AG09319 (cell line): ENCODE measurements around the gene SEMA4A.

ENCODE experiments used
- DNase-seq: peaks from one replicate; pipeline ENCODE4 v3.0.0-alpha.2; 2010; ENCODE audit warnings: low read depth; ENCODE audit errors: extremely low read depth
- TF ChIP-seq, protein P1 (sequence below): IDR thresholded peaks from 2 replicates; pipeline ENCODE4 v1.5.1; 2011; ENCODE audit warnings: low read depth, mild to moderate bottlenecking, inconsistent platforms, low read length, moderate library complexity

Gene SEMA4A

DNA sequence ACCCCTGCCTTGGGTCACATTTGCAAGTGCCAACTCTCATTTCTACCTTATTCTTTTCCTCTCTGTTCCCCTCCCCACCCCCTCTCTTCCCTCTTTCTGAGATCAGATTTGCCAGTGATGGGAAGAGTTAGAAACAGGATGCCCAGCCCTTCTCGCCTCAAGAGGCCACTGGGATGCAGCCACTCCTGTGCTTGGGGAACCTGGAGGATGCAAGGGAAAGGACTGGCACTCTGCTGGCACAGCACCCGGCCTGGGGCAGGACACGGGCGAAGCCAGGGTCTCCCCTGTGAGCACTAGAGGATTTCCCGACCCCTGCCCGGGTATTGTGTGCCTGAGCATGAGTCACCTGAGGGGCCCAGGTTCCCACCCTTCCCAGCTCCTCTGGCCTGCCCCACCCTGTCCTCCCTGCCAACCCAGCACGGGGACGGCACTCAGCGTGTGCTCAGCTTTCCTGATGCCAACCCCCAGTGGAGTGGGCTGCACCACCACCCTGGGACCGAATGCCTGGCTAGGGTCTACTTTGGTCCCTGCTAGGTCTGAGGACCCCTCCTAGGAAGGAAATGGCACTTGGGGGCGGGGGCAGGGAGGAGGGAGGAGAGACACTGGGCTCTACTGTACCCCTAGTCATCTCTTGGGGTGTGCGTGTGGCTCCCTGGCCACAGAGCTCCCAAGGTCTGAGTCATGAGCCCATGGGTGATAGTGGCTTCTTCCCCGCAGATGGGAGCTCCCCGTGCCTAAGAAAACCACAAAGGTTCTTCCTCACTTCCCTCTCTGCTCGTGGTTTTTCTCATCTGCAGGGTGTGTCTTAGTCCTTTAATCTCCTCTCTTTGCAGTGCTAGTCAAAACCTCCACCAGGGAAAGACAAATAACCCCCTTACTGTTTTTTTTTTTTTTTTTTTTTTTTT is 26.5 kb upstream of the SEMA4A start:
- DNase-seq = no peak
- TF ChIP-seq, protein P1, sequence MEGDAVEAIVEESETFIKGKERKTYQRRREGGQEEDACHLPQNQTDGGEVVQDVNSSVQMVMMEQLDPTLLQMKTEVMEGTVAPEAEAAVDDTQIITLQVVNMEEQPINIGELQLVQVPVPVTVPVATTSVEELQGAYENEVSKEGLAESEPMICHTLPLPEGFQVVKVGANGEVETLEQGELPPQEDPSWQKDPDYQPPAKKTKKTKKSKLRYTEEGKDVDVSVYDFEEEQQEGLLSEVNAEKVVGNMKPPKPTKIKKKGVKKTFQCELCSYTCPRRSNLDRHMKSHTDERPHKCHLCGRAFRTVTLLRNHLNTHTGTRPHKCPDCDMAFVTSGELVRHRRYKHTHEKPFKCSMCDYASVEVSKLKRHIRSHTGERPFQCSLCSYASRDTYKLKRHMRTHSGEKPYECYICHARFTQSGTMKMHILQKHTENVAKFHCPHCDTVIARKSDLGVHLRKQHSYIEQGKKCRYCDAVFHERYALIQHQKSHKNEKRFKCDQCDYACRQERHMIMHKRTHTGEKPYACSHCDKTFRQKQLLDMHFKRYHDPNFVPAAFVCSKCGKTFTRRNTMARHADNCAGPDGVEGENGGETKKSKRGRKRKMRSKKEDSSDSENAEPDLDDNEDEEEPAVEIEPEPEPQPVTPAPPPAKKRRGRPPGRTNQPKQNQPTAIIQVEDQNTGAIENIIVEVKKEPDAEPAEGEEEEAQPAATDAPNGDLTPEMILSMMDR = no peak

DNA sequence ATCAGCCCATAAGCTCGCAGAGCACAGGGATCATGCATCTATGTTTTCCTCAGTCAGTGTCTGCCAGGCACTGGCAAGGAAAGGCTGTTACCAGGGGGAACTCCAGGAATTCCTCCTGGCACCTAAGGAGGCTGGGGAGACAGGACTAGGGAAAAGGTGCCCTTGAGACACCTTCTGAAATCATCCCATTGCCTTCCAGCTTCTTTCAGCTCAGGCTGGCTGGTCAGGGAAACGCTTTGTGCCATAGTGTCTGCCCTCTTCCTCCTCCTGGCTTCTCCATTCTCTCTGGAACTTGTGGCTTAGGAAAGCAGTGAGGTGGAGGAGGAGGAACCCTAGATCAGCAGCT is 25.1 kb upstream of the SEMA4A start:
- DNase-seq = no peak
- TF ChIP-seq, protein P1 = no peak

DNA sequence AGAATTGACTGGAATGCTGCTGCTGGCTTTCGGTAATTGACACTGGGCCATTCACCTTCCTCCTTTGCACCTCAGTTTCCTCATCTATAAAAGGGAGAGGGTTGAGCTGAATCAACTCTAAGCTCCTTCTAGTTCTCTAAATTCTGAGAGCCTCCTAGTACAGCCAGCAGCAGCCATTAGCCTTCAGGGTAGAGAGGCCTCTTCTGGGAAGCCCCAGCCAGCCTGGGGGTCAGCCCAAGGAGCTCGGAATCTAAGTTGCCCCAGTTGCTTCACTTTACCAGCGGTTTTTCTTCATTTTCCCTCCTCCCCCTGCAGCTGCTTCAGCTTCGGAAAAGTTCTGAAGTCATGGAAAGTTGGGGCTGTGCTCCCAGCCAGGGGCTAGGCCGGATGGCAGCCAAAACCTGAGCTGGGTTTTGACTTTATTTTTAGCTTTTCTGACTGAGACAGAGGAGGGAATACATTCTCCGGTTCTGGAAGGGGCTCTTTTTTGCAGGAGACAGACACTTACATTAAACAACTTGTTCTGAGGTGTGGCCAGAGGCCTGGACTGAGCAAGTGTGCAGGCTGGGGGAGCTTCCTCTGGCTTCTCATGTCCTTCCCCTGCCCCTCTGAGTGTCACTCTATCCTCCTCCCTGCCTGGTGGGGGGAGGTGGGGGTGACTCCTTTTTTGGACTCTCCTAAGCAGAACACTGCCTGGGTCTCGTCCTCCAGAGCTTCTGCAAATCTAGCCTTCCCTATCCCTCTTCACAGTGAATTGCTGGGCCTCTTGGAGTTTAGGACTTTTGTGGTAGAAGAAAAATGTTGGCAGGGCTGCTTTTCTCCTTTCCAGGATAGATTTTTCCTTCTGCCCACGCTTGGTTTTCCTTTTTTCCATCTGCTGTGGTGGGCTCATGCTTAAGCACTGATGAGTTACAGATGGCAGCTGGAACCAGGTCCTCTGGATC is 24.5 kb upstream of the SEMA4A start:
- DNase-seq = no peak
- TF ChIP-seq, protein P1 = no peak

DNA sequence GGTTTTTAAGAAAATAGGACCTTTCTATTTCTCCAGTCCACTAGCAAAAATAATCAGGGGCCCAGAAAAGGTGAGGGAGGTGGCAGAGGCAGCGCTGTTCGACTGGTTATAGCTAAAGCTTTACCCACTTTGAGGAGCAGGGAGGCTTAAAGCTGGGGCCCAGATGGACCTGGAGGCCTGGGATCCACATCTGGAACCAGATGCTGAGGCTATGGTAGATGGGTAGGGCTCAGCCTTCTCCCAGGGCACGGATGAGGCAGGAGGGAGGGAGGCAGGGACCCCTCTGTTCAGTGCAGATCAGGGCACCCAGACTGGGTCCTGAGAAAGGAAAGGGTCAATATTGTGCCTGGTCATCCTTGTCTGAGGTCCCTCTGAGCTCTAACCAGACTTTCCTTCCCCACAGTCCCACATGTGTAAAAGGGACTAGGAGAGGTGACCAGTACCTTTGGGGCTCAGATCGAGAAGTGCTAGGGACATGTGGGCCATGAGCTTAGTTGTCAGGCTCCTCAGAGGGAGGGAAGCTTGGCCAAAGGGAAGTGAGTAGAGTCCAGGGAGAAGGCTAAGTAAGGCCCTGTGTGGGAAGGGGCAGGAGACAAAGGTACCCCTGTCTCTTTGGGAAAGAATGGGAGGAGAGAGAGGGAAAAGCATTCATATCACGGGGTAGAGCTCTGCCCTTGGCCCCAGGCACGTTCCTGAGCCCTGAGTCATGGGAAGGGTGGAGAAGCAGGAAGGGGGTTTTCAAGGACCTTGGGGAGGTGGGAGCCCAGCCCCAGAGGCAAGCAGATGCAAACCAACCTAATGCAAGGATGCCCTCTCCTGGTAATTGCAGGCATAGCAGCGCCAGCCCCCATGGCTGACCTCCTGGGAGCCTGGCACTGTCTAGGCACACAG is 23.5 kb upstream of the SEMA4A start:
- TF ChIP-seq, protein P1 = peak; percentile 92
- peak; percentile 96 for DNase-seq

DNA sequence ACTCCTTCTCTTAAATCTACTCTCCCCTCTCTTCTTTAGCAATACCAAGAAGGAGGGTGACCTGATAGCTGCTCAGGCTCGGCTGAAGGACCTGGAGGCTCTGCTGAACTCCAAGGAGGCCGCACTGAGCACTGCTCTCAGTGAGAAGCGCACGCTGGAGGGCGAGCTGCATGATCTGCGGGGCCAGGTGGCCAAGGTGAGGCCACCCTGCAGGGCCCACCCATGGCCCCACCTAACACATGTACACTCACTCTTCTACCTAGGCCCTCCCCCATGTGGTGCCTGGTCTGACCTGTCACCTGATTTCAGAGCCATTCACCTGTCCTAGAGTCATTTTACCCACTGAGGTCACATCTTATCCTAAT is 22.8 kb upstream of the SEMA4A start:
- TF ChIP-seq, protein P1 = no peak
- DNase-seq = no peak

DNA sequence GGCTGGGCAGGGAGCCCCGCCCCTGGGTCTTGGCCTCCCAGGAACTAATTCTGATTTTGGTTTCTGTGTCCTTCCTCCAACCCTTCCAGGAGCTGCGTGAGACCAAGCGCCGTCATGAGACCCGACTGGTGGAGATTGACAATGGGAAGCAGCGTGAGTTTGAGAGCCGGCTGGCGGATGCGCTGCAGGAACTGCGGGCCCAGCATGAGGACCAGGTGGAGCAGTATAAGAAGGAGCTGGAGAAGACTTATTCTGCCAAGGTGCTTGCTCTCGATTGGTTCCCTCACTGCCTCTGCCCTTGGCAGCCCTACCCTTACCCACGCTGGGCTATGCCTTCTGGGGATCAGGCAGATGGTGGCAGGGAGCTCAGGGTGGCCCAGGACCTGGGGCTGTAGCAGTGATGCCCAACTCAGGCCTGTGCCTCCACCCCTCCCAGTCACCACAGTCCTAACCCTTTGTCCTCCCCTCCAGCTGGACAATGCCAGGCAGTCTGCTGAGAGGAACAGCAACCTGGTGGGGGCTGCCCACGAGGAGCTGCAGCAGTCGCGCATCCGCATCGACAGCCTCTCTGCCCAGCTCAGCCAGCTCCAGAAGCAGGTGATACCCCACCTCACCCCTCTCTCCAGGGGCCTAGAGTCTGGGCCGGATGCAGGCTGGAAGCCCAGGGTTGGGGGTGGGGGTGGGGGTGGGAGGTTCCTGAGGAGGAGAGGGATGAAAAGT is 18.5 kb upstream of the SEMA4A start:
- no peak for DNase-seq
- TF ChIP-seq, protein P1 = no peak
